EH (cell line): ENCODE measurements around the gene FAM174C.

ENCODE experiments used
- DNase-seq: peaks from one replicate; pipeline ENCODE4 v3.0.0-alpha.2; 2015; ENCODE audit warnings: low read depth

Gene FAM174C

DNA sequence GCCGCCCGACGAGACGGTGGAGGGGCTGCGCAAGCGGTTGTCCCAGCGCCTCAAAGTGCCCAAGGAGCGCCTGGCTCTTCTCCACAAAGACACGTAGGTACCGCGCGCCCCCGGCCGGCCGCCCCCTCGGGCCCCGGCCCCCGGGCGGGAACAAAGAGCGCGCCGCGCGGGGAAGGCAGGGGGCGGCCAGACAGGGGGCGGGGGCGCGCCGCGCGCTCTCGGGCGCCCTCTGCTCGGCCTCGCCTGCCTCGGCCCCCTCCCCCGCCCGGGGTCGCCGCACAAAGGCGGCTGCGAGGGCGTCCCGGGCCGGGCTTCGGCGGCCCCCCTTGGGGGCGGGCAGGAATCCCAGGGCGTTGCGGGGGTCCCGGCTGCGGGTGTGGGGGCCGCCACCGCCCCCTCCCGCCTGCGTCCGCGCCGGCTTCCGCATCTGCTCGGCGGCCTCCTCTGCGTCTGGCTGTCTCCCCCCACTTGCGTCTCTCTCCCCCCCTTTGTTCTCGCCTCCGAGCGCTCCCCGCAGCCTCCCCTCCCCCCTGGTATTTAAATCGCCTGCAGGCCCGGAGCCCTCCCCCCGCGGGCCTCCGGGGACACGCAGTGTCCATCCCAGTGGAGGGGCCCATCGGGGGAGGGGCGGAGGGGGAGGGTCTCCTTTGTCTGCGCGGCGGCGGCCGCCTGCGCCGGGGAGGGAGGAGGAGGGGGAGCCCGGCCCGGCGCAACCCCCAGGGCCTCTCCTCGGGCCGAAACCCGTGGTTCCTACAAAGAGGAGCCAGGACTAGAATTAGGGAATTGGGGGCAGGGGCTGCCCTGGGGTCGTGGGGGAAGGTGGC, 24.7 kb upstream of the FAM174C start:
- DNase-seq, result peak; percentile 76

- peak; percentile 78 for DNase-seq
Observed at GRCh38 chr19:1251330-1252220, 23.8 kb upstream of the FAM174C start.

DNA sequence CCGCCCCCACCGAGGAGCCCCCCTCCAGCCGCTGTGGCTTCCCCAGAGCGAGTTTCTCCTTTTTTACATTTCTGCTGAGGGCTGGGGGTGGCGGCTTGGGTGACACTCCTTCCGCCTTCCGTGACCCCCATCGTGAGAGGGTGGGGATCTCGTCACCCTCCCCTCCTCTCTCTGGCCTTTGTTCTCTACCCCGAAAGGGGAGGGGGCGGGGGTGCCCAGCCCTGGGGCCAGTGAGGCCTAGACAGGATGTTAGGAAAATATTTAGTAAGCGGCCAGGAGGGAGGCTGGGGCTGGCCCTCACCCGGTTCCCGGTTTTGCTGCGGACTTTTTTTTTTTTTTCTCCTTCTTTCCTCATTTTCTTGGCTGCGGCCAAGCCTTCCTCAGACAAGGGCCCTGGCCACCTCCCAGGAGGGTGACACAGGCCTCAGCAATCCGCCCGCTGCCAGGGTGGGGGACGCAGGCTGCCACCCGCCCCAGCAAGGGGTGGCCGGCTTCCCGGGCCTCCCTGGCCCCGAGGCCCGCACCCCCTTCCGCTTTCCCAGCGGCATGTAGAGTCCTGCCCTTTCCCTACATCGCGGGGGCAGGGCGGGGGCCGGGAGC, 23.0 kb upstream of the FAM174C start:
- DNase-seq, result peak; percentile 98

- peak; percentile 99 for DNase-seq
Observed at GRCh38 chr19:1252821-1253513, 22.4 kb upstream of the FAM174C start.

- DNase-seq, result no peak
Observed at GRCh38 chr19:1253514-1254080, 21.7 kb upstream of the FAM174C start.

GRCh38 chr19:1254081-1254527, 21.2 kb upstream of the FAM174C start:
- no peak for DNase-seq

DNA sequence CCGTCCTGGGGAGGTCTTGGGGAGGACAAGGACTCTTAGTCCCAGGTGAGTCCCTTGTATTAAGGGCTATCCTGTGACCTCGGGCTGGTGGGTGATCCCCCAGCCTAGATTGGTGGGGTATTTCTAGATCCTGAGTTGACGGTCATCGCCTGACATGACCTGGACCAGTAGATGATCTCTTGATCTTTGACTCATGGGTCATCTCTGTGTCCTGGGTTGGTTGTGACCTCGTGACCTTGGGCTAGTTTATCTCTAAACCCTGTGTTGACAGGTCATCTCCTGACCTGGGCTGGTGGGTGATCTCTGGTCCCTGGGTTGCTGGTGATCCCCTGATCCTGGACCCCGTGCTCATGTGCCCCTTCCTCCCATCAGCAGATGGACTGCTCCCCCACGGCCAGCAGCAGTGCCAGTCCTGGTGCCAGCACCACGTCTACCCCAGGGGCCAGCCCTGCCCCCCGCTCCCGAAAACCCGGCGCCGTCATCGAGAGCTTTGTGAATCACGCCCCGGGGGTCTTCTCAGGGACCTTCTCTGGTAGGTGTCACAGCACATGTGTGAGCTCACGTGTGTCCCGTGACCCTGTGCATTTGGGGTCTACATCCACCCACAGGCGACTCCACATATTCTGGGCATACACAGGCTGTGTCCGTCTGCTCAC, 20.7 kb upstream of the FAM174C start:
- DNase-seq, result no peak

DNA sequence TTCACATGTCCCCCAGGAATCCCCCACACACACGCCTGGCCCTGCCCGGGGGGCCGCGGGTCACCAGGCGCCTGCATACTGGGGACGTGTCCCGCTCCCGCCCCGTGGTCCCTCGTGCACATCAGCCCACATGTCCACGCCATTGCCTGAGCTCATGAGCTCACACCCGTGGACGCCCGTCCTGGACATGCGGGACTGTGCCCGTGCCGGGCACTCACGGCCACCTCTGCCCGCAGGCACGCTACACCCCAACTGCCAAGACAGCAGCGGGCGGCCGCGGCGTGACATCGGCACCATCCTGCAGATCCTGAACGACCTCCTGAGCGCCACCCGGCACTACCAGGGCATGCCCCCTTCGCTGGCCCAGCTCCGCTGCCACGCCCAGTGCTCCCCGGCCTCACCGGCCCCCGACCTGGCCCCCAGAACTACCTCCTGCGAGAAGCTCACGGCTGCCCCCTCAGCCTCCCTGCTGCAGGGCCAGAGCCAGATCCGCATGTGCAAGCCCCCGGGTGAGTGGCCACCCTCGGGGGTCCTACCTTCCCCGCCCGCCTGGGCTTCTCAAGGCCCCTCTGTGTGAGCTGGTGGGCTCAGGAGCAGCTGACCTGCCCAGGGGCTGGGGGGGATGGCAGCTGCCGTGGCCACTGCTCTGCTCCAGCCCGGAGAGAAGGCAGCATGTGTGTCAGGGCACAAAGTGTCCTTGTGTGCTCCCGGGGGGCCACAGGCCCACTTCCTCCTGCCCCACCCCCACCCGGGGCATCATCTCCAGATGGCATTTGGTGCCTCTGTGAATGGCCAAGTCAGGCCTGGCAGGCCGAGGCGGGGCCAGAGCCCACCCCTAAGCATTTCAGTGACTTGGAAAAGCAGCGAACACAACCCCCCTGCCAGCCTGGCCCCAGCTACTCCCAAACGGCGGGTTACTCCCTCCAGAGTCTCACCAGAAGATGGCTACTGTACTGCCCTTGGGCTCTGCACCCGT, 19.9 kb upstream of the FAM174C start:
- no peak for DNase-seq

DNA sequence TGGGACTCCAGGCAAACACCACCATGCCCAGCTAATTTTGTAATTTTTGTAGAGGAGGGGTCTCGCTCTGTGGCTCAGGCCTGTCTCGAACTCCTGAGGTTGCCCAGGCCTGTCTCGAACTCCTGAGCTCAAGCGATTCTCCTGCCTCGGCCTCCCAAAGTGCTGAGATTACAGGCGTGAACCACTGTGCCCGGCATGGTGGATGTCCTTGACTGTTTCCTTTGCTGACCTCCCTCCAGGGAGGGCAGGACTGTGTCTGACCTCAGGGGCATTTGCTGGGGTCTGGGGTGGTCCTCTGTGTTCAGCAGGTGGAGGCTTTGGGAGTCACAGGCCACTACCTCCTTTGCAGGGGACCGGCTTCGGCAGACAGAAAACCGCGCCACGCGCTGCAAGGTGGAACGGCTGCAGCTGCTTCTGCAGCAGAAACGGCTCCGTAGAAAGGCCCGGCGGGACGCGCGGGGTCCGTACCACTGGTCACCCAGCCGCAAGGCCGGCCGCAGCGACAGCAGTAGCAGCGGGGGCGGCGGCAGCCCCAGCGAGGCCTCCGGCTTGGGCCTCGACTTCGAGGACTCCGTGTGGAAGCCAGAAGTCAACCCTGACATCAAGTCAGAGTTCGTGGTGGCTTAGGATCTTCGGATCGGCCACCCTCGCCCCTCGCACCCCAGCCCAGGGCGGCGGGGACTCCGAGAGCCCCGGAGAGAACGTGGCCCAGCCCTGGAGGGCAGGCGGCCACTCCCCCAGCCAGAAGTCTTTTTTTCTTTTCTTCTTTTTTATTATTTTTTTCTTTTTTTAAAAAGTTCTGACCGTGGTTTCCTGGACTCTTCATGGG, 18.5 kb upstream of the FAM174C start:
- no peak for DNase-seq

DNA sequence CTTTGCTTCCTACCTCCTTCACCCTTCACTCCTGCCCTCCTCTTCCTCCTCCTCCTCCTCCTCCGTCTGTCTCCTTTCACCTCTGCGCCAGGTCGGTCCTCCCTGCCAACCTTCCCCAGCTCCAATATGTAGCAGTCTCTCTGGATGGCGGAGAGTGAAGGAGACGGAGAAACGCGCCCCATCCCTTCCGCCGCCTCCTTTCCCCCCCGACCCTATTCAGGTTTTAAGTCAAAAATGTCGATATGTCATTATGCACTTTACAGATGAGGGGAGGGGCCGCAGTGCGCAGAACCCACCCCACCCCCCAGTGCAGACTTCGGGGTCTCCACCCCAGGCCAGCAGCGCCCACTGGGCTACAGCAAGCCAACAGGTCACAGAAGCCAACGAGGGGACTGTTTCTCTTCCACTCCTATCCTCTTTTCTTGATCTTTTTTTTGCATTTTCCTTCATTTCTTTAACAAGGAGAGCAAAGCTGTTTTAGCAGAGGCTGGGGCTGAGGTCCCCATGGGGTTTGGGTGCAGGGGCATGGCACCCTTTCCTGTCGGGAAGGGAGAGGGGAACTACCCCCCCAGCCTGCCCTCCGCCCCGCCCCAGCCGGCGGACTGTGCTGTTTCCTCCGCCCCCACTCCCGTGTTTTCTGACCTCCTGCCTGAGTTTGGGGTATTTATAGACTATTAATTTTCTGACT, 17.7 kb upstream of the FAM174C start:
- DNase-seq, result no peak

DNA sequence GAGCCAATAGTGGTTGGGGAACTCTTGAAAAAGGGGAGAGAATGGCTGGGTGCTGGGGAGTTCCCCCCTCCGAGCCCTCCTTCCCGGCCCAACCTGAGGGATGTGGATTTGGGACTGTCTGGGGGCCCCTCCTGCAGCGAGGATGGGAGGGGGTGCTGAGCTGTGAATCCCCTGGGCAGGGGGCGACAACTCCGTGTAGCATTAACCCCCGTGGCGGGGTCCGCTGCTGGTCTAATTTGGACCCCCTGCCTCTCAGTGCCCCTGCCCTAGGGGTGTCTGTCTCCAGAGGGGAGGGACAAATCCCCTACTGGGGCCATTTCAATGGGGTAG, 17.2 kb upstream of the FAM174C start:
- no peak for DNase-seq

DNA sequence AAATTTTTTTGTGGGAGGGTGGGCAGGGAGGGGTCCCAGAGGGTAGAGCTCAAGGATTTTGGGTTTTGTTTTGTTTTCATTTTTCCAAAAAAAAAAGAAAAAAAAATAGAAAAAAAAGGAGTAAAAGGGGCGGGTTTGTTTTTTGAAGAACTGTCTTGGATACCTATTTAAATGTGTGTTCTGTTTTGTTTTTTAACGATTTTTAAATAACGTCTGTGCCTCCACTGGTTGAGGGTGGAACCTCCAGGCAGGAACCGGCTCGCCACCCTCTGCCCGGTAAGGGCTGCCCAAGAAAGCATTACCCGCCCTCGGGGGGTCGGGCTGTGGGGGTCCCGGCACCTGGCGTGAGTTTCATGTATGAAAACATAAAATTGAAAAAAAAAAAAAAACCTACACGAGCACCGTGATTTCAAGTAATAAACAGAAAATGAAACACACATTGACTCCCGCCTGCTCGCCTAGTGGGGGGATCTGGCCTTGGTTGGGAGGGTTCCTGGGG, 16.6 kb upstream of the FAM174C start:
- DNase-seq, result no peak

- peak; percentile 83 for DNase-seq
Observed at GRCh38 chr19:1259206-1259875, 16.0 kb upstream of the FAM174C start.

DNA sequence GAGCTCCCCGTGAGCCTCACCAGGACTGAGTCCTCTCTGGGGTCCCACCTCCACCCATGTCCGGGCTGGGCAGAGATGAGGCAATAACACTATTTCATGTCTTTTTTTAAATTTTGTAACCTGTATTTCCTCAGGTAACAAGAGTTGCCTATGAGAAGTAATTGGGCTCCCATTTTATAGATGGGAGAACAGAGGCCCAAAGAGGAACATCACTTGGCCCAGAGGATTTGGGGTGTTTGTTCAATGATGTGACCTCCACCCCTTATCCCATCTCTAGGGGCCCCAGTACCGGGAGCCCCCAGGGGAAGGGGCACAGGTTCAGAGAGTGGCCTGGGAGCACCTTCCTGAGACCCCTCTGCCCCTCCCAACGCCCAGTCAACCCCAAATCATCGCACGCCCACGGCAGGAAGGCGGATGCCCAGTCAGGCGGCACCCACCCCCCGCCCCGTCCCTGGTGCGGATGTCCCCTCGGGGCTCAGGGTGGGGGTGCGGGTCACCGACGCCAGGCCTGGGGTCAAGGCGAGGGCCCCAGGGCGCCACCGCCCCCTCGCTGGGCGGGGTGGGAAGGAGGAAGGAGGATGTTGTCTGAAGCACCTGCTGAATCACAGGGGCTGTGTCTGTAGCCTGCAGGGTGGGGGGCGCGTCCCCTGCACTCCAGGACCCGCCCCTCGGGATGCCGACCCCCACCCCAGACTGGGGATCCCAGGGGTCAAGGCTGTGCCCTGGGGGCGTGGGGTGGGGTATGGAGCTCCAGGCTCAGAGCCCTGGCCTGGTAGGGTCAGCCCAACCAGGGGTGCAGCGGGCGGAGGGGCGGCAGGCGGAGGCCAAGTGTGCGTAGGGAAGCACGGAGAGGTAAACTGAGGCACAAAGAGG, 15.2 kb upstream of the FAM174C start:
- DNase-seq, result peak; percentile 44

DNA sequence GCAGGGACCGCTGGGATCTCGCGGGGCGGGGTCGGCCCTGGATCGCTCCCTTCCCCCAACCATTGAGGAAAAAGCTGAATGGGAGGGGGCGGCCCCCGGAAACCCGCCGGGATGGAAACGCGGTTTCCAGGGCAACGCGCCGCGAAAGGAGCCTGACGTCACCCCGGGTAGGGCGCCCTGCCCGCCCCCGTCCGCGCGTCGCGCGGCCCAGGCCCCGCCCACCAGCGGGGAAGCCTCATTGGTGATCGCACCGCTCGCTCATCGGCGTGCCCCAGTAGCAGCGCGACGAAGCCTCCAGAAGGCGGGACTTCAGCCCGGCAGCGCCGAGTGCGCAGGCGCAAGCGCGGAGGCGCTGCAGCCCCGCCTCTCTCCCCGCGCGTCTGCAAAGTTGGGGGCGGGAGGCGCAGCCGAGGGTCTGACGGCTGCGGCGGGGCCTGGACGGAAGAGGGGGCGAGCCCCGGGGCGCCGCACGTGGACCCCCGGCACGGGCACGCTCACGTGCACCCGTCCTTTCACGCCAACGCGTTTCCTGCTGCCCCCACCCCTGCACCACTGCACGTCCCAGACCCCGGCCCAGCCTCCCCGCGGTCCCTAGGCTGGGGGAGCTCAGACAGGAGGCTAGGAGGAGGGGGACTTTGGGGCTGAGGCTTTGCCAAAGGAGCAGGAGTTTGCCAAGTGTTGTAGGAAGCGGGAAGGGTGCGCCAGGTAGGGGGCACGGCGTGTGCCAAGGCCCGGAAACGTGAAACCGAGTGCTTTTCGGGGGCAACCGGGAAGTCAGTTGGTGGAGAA, 14.4 kb upstream of the FAM174C start:
- DNase-seq, result peak; percentile 95

GRCh38 chr19:1261538-1261797, 13.9 kb upstream of the FAM174C start:
- DNase-seq, result no peak
